ENCODE measurements around the gene NDUFA8.

GRCh38 chr9:122202111-122202510, 42.5 kb upstream of the NDUFA8 start:
- TF ChIP-seq SUZ12 (IDR thresholded peaks at IDR 0.05; ENCODE audit: unreplicated experiment) (no peak), NR2C2 (IDR thresholded peaks at IDR 0.05; ENCODE audit: borderline replicate concordance, control insufficient read depth, insufficient read length, low read depth) (no peak)

All from GM12878 (cell line).